ENCODE measurements around the gene MKI67.

MKI67 gene

DNA sequence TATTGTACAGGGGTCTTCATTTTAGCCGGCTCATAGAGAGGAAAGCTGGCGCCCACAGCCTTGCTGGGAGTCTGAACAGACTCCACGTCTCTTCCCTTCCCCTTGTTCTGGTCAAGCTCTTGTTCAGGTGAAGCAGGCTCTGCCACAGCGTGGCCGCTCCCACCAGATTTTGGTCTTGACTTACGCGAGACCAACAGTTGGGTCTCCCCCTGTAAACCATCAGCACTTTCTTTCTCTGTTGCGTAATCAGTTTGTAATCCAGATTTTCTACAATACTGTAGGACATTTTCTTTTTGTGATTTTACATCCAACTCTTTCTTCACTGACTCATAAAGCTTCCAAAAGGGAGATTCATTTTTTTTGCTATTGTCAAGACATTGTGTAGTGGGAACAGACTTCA lies 10.9 kb downstream of the MKI67 start:
- in situ Hi-C loops (cut with HindIII; ENCODE audit: low pct_unique_long_range_greater_than_20kb, low sequenced_read_pairs) = no loop called here
- DNase-seq (ENCODE audit: low read depth in 1 of 2, low spot score in 1 of 2) = no peak
- TF ChIP-seq JUND (IDR thresholded peaks at IDR 0.05; ENCODE audit: low read depth) = no peak

DNA sequence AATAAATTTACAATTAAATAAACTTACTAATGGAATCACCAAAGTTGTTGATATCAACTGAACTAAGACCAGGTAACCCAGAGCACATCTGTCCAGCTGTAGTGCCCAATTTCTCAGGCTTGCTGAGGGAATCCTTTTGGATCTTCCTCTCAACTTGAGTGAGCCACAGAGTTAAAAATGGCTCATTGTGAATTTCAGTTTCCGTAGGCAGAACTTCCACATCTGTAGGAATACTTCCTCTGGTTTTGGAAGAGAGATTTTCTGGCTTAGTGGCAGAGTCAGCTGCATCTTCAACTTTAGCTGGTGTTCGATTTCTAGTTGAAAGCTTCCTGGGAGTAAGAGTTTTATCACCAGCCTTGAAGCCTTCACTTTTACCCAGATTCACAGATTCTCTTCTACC lies 11.3 kb downstream of the MKI67 start:
- no peak for TF ChIP-seq JUND (IDR thresholded peaks at IDR 0.05; ENCODE audit: low read depth)
- DNase-seq (ENCODE audit: low read depth in 1 of 2, low spot score in 1 of 2) = no peak
- in situ Hi-C loops (cut with HindIII; ENCODE audit: low pct_unique_long_range_greater_than_20kb, low sequenced_read_pairs) = no loop called here

DNA sequence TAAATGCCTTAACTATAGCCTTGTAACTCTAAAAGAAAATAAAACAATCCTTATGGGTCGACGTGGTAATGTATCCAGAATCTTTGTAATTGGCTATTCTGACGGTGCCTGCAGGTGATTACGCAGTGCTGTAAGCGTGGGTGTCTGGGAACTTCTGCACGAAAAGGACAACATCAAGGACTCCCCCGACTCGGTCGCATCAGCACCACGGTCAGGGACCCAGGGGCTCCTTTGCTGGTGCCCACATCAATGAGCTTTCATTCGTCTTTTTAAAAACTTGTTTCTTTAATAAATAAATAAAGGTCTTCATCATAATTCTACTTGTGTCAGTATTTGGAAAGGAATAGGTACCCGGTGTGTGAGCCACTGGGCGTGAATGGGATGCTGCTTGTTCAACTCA lies 13.2 kb downstream of the MKI67 start:
- in situ Hi-C loops (cut with HindIII; ENCODE audit: low pct_unique_long_range_greater_than_20kb, low sequenced_read_pairs) = no loop called here
- DNase-seq (ENCODE audit: low read depth in 1 of 2, low spot score in 1 of 2) = no peak
- TF ChIP-seq JUND (IDR thresholded peaks at IDR 0.05; ENCODE audit: low read depth) = no peak

DNA sequence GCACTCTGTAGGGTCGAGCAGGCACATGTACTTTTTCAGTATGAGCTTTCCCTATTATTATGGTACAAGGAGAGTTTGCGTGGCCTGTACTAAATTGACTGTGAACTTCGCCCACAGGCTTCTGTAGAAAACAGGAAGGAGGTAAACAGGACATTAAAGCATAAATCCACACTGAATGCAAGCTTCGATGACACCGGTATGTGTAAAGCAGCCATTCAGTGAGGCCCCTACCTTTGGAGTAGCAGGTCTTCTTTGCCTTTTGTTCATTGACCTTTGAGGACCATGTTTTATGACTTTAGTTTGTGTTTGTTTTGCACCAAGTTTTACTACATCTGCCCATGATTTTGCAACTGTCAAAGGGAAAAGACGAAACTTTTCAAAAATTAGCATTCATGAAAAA lies 14.5 kb downstream of the MKI67 start:
- TF ChIP-seq JUND (IDR thresholded peaks at IDR 0.05; ENCODE audit: low read depth) = no peak
- in situ Hi-C loops (cut with HindIII; ENCODE audit: low pct_unique_long_range_greater_than_20kb, low sequenced_read_pairs) = no loop called here
- DNase-seq (ENCODE audit: low read depth in 1 of 2, low spot score in 1 of 2) = no peak

DNA sequence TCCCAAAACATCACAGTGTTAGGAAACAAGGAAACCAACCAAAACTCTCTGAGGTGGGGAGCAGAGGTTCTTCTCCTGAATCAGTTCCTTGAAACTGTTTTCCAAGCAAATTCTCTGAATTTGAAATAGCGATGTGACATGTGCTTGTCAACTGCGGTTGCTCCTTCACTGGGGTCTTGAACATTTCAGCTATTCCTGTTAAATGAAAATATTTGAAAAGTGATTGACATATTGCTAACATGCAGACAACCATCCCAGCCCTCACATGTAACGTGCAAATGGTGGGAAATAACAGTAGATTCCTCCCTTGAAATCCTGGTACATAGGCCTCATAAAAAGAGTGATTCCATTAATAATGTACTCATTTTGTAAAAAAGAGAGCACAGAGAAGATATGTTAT lies 15.9 kb downstream of the MKI67 start:
- no peak for DNase-seq (ENCODE audit: low read depth in 1 of 2, low spot score in 1 of 2)
- no peak for TF ChIP-seq JUND (IDR thresholded peaks at IDR 0.05; ENCODE audit: low read depth)
- in situ Hi-C loops (cut with HindIII; ENCODE audit: low pct_unique_long_range_greater_than_20kb, low sequenced_read_pairs) = no loop called here

DNA sequence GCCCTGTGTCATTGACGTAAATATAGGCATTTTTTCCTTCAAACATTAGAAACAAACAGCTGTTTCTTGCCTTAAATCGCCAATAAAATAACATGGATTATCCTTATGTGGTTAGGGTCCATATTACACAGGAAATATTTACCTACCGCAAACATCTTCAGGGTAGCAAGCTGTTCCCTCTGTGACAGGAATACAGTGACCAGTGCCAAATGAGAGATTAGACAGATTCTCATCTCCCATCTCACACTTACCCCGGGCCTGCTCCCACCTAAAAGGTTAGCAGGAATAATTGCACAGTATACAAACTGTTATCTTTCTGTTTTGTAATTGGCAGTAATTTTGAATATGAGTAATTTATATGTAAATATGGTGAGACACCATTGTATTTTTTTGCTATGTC lies 16.5 kb downstream of the MKI67 start:
- DNase-seq (ENCODE audit: low read depth in 1 of 2, low spot score in 1 of 2) = no peak
- in situ Hi-C loops (cut with HindIII; ENCODE audit: low pct_unique_long_range_greater_than_20kb, low sequenced_read_pairs) = no loop called here
- no peak for TF ChIP-seq JUND (IDR thresholded peaks at IDR 0.05; ENCODE audit: low read depth)

DNA sequence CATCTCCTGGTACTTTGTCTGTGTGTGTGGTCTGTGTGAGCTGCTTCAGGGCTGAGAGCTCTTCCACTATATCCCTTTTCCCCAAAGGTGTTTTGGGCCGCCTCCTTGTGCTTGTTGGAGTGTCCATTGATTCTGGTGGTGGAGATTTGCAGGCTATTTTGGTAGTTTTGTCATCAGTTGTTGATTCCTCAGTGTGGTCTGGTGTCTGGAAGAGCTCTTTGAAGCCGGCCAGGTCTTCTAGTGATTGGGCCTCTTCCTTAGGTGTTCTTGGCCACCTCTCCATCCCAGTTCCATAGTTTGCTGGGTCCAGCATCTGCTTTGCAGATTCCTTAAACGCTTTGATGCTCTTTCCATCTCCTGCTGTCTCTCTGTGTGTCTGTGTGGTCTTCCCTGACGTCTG lies 20.8 kb downstream of the MKI67 start:
- no peak for DNase-seq (ENCODE audit: low read depth in 1 of 2, low spot score in 1 of 2)
- in situ Hi-C loops (cut with HindIII; ENCODE audit: low pct_unique_long_range_greater_than_20kb, low sequenced_read_pairs) = no loop called here
- no peak for TF ChIP-seq JUND (IDR thresholded peaks at IDR 0.05; ENCODE audit: low read depth)

DNA sequence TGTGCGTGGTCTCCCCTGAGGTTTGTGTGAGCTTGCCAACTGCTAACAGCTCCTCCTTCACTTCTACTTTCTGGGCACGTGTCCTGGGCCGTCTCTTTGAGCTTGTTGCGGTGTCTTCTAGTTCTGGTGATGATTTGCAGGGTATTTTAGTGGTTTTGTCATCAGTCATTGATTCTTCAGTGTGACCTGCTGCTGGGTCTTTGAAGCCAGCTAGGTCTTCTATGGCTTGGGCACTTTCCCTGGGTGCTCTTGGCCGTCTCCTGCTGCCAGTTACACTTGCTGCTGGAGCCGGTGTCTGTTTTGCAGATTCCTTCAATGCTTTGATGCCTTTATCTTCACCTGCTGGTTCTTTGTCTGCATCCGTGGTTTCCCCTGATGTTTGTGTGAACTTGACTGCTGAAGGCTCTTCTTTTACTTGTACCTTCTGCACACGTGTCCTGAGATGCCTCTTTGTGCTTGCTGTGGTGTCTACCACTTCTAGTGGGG lies 23.0 kb downstream of the MKI67 start:
- in situ Hi-C loops (cut with HindIII; ENCODE audit: low pct_unique_long_range_greater_than_20kb, low sequenced_read_pairs) = no loop called here
- DNase-seq (ENCODE audit: low read depth in 1 of 2, low spot score in 1 of 2) = no peak
- TF ChIP-seq JUND (IDR thresholded peaks at IDR 0.05; ENCODE audit: low read depth) = no peak

DNA sequence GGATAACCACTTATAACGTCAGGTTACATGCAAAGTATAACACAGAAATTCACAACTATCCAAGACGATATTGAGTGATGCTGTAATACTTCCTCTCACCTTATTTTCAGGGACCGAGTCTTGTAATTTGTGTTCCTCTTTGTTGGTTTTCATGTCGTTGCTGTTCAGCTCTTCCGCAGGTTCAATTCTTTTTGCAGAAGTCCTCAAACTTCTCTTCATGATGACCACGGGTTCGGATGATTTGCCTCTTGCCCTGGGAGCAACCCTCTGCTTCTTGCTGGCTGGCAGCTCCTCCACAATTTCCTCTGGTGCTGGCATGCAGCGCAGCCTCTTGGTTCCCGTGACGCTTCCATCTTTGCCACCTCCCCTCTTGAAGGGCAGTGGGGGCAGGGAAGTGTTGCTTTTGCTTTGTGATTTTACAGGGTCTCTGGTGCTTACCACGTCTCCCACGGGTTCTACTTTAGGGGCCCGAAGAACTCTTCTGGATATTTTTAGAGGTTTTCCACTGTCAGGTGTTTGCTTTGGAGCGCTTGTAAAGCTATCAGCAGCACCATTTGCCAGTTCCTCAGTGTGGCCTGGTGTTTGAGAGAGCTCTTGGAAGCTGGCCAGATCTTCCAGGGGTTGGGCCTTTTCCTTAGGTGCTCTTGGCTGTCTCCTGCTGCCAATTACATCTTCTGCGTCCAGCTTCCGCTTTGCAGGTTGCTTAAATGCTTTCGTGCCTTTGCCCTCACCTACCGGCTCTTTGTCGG lies 23.6 kb downstream of the MKI67 start:
- in situ Hi-C loops (cut with HindIII; ENCODE audit: low pct_unique_long_range_greater_than_20kb, low sequenced_read_pairs) = no loop called here
- TF ChIP-seq JUND (IDR thresholded peaks at IDR 0.05; ENCODE audit: low read depth) = no peak
- no peak for DNase-seq (ENCODE audit: low read depth in 1 of 2, low spot score in 1 of 2)

DNA sequence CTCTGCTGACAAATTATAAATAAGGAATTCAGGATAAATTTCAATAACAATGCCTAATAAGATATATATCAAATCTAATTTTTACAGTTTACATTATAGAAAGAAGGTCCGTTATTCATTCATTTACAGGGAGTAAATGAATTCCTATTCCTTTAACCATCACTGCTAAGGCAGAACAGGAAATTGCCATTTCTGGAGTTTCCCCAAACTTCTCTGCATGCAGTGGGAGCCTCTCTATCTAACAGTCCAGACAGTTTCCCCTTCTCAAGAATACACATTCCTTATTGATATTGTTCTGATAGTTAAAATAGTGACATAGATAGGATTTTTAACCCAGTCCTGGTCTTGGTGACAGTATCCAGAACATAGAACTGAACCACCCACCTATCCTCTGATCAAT lies 24.3 kb downstream of the MKI67 start:
- in situ Hi-C loops (cut with HindIII; ENCODE audit: low pct_unique_long_range_greater_than_20kb, low sequenced_read_pairs) = no loop called here
- TF ChIP-seq JUND (IDR thresholded peaks at IDR 0.05; ENCODE audit: low read depth) = no peak

DNA sequence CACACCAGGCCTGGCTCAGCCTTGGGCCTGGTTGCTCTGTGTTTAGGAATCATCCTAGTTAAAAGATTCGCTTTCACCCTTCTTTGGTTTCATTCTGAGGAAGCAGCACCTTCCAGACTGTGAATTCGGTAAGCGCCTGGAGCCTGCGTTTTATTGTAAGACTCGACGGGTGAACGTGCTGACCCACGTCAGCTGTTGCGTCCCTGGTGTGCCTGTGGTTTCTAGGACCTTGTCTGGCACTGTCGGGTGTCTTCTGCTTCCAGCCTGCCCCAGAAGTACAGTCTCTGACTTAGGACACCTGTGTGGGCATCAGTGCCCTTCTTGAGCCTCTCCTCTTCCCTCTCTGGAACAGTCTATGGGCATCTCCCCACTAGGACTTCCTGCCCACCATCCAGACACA lies 26.3 kb downstream of the MKI67 start:
- no peak for DNase-seq (ENCODE audit: low read depth in 1 of 2, low spot score in 1 of 2)
- in situ Hi-C loops (cut with HindIII; ENCODE audit: low pct_unique_long_range_greater_than_20kb, low sequenced_read_pairs) = no loop called here
- no peak for TF ChIP-seq JUND (IDR thresholded peaks at IDR 0.05; ENCODE audit: low read depth)

More for the DNA sequence above, 24.3 kb downstream of the MKI67 start:
- no peak for DNase-seq (ENCODE audit: low read depth in 1 of 2, low spot score in 1 of 2)

DNA sequence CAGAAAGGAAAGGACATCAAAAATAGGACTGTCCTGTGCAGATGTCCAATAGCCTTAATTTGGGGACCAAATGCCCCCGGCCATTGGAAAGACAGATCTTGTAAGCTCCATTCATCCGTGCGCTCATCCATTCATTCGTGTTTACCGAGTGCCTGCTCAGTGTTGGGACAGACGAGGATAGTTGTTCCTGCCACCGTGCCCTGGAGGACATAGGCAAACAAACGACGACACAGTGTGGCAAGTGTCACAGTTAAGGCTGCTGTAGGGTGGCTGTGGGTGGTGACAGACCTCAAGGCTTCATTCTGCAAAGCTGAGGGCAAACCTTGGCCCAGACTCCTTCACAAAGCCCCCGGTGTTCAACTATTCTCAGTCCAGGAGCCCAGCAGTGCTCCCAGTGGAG lies 27.6 kb downstream of the MKI67 start:
- in situ Hi-C loops (cut with HindIII; ENCODE audit: low pct_unique_long_range_greater_than_20kb, low sequenced_read_pairs) = no loop called here
- no peak for TF ChIP-seq JUND (IDR thresholded peaks at IDR 0.05; ENCODE audit: low read depth)
- no peak for DNase-seq (ENCODE audit: low read depth in 1 of 2, low spot score in 1 of 2)

DNA sequence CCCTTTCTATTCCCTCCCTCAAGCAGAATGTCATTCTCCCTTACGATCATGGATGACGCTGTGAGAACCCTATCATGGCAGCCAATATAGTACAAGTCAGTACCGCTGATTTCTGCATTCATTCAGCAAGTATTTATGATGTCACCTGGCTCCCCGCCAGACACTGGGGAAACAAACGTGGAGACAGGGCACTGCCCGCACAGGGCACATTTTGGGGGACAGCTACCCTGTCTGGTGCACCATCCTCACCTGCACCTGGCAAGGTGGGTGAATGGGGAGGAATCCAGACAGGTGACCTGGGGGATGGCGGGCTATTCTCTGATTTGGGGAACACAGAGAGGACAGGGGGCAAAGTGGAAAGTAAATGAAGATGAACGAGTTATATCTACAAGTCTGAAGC lies 28.4 kb downstream of the MKI67 start:
- DNase-seq (ENCODE audit: low read depth in 1 of 2, low spot score in 1 of 2) = no peak
- in situ Hi-C loops (cut with HindIII; ENCODE audit: low pct_unique_long_range_greater_than_20kb, low sequenced_read_pairs) = no loop called here
- no peak for TF ChIP-seq JUND (IDR thresholded peaks at IDR 0.05; ENCODE audit: low read depth)

Data from T47D (cell line).